H1 (cell line): ENCODE data around the gene LACTB. TPM values are rescaled to one million over a fixed set of nuclear protein-coding genes. Genes with fewer than 3 reads are reported as not detected.

Experiments used
- ASH2L ChIP-seq: fragments of 200-600, 300-600 bp; sonication (generic); IDR thresholded peaks from one replicate; pipeline ENCODE4 v1.7.1; 2017; ENCODE audit warnings: low read length
- CBX8 ChIP-seq: fragments of 300-800, 300-1000 bp; sonication (generic); IDR thresholded peaks from 2 replicates; pipeline ENCODE4 v1.7.1; 2016; ENCODE audit warnings: low read depth, low read length, borderline replicate concordance
- CTBP2 ChIP-seq: IDR thresholded peaks from 2 replicates; pipeline ENCODE4 v1.7.0; 2011; ENCODE audit warnings: borderline replicate concordance, mild to moderate bottlenecking, moderate library complexity, mixed read lengths, low read length; ENCODE audit not compliant: insufficient read depth, insufficient read length
- EZH2 ChIP-seq: fragments of 200-600 bp; sonication (generic); IDR thresholded peaks from 2 replicates; pipeline ENCODE4 v1.7.1; 2012; ENCODE audit warnings: low read depth, mild to moderate bottlenecking, moderate library complexity, low read length, inconsistent platforms; ENCODE audit not compliant: severe bottlenecking
- JUN ChIP-seq: IDR thresholded peaks from 2 replicates; pipeline ENCODE4 v1.6.1; 2011; ENCODE audit warnings: low read depth, mild to moderate bottlenecking, improper control_type of control experiment, low read length
- RFX5 ChIP-seq: IDR thresholded peaks from 2 replicates; pipeline ENCODE4 v1.6.1; 2011; ENCODE audit warnings: low read depth, low read length, improper control_type of control experiment, borderline replicate concordance
- RXRA ChIP-seq: IDR thresholded peaks from 2 replicates; pipeline ENCODE4 v1.6.1; 2011; ENCODE audit warnings: low read depth, mild to moderate bottlenecking, low read length, moderate library complexity; ENCODE audit not compliant: insufficient read depth
- SIN3A ChIP-seq, 2 experiments: IDR thresholded peaks in 1 of 2; conservative IDR thresholded peaks in 1 of 2; 2 replicates each; pipeline ENCODE4 v1.6.1; 2011 to 2012; ENCODE audit warnings: low read length in 2 of 2, improper control_type of control experiment in 1 of 2, low read depth in 1 of 2, mild to moderate bottlenecking in 1 of 2
- SP2 ChIP-seq: IDR thresholded peaks from 2 replicates; pipeline ENCODE4 v1.6.1; 2012; ENCODE audit warnings: mild to moderate bottlenecking, low read length, inconsistent platforms
- SP4 ChIP-seq: IDR thresholded peaks from 2 replicates; pipeline ENCODE4 v1.6.1; 2012; ENCODE audit warnings: low read length, inconsistent platforms
- polyA plus RNA-seq, 7 experiments: library from polyadenylated mRNA; depleted of rRNA in 3 of 7; stranded (reverse) in 5 of 7; unstranded in 2 of 7; fragments of >200 nt in 5 of 7; fragments of 200-250 nt in 2 of 7; gene quantifications; 1 replicate in 5 of 7; 2 replicates in 1 of 7; 4 replicates in 1 of 7; pipeline versions ENCODE4 v1.2.1 to v1.2.3, GENCODE V29; 2011 to 2013; ENCODE audit warnings: missing spikeins in 2 of 7, mixed read lengths in 2 of 7
- total RNA-seq: library from RNA; stranded (reverse); fragmentation: NEBNext Ultra II Directional; extraction: Animal tissue kit (Norgen Biotek cat#: 25700); gene quantifications from 2 replicates; pipeline ENCODE4 v1.2.1, GENCODE V29; 2021

Gene LACTB
- total and polyA plus RNA-seq, 2 of the 8 experiments (the other 6 are each of a cell fraction or from before 2014, with no cell fraction given) = 5.8 to 14.9 TPM

GRCh38 chr15:63077952-63078351, 43.7 kb upstream of the LACTB start (continued):
- no peak for TF ChIP-seq CBX8
- TF ChIP-seq EZH2 = no peak
- no peak for TF ChIP-seq SIN3A (conservative IDR thresholded peaks at IDR 0.05 in 1 of 2, IDR thresholded peaks at IDR 0.05 in 1 of 2; ENCODE audit: low read depth in 1 of 2, low read length in 2 of 2)
- TF ChIP-seq RXRA = no peak
- no peak for TF ChIP-seq ASH2L
- no peak for TF ChIP-seq JUN
- TF ChIP-seq SP4 = no peak
- TF ChIP-seq CTBP2 = no peak
- TF ChIP-seq SP2 = no peak
- TF ChIP-seq RFX5 = no peak
